NCI-H748 (cell line): ENCODE measurements around the gene MESP2.

Experiments used
- DNase-seq: peaks from one replicate; lab custom pipeline; 2025; ENCODE audit not compliant: unreplicated experiment; lab: John Stamatoyannopoulos, UW

The MESP2 gene

DNA sequence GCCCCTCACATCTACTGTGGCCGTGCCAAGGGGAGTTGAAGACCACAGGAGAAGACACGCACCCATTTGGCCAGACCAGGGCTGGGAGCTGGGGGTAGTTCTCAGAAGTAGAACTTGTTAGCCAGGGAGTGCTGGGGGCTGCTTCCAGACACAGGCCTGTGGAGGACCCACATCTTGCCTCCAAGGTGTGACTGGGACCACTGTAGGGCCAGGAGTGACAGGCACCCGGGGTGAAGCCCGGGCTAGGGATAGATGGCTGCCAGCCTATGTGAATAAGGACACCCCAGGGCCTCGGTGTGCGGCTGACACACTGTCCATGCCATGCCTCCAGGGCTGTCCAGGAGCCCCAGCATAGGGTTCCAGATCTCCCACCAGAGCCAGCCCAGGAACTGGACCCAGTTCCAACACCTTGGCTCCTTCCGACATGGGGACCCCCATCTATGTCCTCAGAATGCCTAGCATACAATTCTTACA, 36.8 kb downstream of the MESP2 start:
- DNase-seq, result no peak

DNA sequence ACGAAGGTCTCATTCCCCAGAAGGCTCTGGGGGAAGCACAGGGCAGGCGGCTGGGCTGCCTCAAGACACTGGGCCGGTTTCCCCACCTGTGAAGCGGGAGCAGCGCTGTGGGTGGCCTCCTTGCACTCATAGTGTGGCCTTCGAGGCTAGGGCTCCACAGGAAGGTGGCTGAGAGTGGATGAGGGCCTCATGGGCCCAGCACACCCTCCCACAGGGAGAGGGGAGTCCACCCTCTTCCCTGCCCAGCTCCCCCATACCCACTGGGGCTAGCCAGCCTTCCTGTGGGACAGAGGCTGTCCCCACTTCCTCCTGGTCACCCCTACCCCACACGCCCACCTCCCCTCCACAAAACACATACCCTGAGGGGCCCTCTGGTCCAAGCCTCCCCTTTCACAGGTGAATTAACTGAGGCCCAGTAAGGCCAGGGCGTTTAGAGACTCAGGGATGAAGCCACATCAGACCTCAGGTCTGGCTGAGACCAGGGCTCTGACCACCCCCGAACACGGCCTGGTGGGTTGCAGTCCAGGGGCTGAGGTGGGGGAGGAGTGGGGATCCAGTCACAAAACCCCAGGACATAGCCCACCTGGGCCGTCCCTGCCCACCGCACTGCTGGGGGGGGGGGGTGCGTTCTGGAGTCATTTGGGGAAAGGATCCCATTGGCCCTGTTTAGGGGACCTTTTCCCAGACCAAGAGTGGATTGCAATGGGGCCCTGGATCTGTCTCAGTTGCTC, 37.4 kb downstream of the MESP2 start:
- no peak for DNase-seq

DNA sequence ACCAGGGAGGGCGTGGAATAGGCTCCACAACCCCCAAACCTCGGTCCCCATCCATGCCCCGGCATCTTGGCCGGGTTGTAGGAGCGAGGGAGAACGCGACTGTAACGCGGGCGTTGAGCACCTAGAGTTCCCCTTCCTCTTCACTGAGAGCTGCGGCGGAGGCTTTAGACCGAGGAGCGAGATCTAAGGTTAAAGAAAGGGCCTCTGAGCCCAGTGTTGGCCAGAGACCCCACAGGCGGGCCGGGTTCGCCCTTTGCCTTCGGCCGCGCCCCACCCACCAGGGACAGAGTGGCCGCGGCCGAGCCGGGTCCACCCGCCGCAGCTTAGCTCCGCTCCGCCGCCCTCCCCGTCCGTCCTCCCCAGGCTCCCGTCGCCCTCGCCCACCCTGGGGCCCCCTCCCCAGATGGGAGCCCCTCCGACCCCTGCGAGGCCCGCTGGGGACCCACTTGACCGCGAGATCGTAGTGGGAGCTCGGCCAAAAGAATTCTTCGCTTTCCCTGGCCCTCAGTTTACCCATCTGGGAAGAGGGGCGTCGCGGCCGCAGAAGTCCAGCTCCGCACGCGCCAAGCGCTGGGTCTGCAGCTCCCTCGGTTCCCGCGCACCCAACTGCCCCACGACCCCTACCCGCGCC, 38.1 kb downstream of the MESP2 start:
- DNase-seq, result no peak

DNA sequence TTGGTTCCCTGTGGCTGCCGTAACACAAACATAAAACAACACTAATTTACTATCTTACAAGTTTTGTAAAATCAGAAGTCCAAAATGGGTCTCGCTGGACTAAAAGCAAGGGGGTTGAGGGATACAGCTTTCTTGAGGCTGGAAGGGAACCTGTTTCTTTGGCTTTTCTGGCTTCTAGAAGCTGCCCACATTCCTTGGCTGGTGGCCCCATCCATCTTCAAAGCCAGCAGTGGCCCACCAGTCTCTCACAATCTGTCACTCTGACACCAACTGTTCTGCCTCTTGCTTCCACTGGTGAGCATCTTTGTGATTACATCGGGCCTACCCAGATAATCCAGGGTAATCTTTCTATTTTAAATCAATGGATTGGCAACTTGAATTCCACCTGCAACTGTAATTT, 39.6 kb downstream of the MESP2 start:
- DNase-seq, result no peak

DNA sequence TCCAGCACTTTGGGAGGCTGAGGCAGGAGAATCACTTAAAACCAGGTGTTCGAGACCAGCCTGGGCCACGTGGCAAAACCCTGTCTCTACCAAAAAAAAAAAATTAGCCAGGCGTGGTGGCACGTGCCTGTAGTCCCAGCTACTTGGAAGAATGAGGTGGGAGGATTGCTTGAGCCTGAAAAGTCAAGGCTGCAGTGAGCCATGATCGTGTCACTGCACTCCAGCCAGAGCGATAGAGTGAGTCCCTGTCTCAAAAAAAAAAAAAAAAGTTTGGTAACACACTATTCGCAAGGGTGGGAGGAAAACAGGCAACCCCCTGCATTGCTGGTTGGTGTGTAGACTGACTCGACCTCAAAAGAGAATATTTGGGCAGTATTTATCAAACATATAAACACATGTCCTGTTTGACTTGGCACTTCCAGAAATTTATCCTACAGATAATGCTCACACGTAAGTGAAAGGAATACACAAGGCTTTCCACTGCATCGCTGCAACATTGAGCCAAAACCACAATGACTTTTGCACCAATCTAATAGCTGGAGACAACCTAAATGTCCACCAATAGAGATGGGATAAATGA, 41.7 kb downstream of the MESP2 start:
- no peak for DNase-seq

DNA sequence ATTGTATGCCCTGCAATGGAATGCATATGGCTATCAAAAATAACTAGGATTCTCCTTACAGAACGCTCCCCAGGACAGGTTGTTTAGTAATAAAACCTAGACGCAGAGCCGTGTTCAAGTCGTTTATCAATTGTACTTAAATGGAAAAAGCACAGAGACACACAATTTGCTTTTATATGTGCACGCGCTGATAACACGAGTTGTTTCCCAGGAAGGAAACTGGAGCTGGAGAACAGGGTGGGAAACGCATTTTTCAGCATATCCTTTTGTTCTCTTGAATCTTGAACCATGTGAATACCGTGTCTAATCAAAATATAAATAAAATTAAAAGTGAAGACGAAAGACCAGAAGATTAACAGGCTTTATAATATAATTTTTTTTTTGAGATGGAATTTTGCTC, 42.2 kb downstream of the MESP2 start:
- no peak for DNase-seq

DNA sequence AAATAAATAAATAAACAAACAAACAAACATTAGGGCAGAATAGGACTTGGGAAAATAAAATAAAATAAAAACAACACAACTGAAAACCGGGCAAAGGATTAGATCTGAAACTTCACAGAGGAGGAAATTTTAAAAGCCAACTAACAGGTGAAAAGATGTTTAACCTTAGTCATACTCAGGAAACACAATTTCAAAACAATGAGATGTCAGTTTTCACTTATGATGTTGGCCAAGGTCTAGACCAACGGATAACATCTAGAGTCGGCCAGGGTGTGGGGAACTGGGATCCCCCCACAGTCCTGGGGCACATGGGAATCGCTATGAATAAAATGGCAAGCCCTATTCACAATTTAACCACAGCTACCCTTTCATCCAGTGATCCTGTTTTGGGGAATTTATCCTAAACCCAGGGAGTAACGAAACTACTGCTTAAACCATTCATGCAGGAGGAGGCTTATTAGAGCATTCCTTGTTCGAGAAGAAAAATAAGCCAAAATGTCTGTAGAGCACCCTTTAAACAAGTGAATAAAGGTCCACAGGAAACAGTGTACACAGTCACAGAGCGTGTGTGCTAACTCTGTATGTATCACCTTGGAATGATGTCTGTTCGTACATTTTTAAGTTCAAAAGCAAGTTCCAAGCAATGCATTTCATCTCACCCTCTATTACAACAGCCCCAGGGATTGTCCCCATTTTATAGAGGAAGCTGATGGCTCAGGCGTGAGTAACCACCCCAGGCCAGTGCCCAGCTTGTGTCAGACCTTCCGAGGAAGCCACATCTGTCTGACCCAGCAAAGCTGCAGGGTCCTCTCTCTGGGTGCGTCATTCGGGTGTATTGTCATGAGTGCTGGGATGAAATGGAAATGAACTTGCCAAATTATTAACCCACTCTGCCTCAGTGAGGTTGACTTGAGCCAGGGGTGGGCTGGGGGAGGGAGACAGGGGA, 44.8 kb downstream of the MESP2 start:
- no peak for DNase-seq

DNA sequence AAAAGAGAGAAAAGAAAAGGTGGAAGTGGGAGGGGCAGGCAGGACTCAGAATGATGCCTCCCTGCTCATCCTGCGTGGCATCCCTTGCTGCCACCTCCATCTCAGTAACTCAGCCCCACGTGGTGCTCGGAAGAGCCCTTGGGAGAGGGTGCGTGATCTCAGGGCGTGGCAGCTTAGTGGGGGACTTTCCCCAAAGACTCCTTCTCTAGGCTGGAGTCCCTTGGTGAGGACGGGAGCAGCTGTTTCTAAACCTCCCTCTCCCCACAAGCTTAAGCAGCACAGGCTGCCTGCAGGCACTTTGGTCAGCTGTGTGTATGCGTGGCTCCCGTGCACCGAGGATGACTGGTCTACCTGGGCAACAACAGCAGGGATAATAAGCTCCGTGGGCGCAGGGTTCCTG, 45.9 kb downstream of the MESP2 start:
- no peak for DNase-seq

DNA sequence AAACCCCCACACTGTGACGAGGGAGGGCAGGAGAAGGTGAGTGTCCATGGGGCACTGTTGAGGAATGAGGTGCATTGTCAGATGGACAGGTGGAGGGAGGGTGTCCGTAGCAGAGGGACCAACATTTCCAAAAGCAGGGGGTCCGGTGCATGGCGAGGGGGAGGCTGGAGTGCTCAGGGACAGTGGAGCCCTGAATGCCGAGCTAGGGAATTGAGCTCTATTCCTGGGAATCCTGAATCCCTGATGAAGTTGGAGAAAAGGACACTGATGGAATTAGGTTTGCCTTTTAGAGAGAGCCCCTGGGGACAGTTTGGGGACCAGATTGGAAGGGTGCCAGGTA, 46.4 kb downstream of the MESP2 start:
- no peak for DNase-seq

DNA sequence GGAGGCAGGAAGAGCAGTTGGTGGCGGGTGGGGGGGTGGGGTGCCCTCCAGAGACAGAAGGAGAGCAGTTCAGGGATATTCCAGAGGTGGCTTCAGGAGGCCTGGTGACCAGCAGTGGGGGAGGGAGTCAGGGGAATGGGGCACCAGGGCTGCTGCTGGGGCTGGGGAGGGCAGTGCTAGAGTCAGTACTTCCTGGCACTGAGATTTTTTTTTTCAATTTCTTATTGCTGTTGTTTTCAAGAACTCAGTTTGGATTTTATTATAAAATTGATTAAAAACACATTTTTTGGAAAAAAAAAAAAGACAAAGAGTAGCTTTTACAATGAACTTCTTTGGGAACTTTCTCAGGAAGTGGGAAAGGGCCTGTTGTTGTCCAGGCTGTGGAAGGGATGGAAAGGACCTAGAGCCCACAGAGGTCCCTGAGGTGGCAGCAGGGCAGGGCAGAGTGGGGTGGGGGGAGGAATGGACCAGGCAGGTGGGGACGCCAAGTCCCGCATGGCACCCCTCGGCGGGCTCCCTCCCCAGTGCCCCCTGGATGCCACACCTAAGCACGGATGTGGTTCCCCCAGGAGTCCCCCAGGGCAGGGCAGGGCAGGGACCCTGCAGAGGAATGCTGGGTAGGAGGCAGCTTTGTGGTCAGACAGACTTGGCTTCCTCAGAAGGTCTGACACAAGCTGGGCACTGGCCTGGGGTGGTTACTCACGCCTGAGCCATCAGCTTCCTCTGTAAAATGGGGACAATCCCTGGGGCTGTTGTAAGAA, 47.0 kb downstream of the MESP2 start:
- DNase-seq, result no peak

DNA sequence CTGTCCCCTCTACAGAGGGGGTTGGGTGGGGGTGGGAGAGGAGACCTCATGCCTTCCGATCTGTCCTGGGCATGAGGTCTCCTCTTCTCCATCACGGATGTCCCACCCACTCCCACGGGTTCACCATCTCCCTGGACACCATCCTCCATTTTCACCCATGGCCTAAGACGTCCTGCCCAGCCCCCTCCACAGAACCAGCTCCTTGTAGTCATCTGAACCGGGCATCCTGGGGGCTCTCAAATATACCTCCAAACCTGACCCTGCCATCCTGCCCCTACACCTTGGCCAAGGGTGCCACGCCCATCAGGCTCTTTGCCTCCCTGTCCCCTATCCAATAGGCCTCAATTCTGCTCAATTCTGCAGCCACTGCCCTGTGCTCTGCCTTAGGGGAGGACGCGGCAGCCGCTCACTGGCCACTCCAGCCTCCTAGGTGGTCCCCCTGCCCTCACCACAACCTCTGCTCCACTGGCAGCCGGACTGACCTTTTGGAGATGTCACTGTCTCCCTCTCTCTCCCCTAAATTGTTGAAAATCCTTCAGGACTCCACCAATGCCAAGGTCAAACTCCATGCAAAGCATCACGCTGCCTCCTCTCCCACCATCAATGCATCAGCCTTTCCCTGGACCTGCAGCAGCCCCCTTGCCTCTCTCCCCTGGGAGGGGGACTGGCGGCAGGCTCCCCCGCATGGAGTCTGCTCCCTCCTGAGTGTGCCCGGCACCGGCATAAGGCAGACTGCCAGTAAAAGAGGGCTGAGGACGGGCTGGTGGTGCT, 47.9 kb downstream of the MESP2 start:
- no peak for DNase-seq

DNA sequence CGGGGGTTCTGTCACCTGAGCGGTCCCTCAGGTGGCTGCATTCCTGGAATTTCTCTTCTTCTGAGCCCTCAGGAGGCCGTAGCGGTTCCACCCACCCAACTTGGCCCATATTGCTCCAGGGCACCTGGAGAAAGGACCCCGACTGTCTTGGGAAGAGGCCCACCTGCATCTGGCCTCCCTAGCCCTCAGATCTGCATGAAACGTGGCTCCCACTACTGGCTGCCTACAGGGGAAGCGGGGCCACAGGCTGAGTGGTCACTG, 48.4 kb downstream of the MESP2 start:
- no peak for DNase-seq

DNA sequence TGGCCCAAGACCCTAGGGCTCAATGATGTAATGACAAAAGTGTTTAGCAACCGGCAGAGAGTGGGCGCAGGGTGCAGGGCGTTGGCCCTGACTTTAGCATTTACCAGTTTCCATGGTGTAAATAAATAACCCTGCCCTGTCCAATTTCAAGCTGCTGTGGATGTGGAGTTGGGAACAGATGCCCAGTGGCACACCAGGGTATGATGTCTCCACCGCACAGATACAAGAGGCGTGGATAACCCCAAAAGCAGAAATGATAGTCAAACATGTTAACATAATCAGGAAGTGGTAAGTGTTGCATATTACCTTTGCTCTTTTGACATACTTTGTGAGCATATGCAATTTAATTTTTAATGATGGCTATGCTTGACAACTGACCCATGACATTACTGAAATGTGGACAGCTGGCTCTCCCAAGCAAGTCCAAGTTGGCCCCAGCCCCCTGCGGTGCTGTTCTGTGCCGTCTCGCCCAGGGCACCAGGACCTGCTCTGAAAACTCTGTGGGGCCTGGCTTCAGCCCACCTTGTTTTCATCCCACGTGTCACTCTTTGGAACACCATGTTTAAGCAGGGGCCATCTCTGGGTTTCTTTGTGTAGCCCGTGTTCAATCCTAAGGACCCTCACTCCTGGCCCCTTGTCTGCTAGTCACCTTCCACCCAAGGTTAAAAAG, 49.3 kb downstream of the MESP2 start:
- no peak for DNase-seq

DNA sequence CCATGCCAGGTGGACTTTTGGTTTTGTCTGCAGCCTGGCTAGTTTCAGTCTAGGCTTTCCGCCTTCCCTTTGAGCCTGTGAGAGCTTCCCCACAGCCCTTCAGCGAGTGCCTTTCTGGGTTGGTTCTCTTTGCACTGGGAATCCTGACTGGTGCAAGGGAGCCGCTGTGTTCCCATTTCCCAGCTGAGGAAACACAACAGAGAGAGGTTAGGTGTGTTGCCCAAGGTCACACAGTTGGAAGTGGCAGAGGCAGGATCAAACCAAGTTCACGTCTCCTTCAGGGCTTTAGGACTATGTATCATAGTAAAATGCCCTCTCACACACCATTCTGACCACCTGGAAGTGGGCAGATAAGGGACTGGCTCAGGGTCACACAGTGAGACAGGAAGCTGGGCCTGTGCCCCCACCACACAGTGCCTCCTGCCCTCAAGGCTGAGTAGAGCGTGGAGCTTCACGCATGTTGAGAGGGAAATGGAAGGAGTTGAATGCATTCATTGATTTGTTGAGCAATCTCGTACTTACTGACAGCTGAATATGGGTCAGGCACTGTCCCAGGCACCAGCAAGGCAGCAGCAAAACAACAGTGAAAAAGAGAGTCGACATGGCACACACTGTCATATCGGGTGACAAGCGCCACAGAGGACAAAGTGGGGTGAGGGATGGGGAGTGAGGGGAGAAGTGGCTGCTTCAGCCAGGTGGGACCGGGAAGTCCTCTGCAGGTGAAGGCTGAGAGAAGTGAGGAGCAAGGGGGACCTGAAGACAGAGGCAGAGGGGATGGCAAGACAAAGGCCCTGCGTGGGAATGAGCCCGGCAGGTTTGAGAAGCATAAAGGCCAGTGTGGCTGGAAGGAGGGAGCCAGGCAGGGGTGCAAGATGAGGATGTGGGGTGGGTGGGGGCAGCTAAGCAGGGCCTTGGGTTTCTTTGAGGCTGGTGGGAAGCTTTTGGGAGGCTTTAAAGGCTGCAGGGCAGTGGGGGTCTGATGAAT, 50.8 kb downstream of the MESP2 start:
- no peak for DNase-seq

DNA sequence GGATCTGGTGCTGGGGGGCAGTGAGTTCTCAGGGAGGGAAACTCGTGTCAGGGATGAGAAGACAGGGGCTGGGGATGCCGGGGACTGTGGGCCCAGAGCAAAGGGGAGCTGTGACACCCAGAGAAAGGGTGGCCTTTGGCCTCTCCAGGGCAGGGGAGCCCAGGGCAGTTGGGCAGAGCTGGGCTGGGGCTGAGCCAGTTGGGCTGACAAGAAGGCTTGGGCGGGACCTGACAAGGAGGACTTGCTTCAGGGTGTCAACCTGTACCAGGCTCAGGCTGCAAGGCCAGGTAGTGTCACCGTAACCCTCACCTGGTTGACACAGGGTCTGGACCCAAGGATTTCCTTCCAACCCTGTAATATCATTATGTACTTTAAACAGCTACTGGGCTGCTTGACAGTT, 51.7 kb downstream of the MESP2 start:
- DNase-seq, result no peak
